Measurements from ENCODE around the gene TNFSF11. TPM values are rescaled to one million over a fixed set of nuclear protein-coding genes. Genes with fewer than 3 reads are reported as not detected.
A peak's percentile ranks its signal among the peaks of the same experiment; 100 is the strongest.

Gene TNFSF11
- total RNA-seq, 1 experiment from 2014 or later, result 3.5 TPM

DNA sequence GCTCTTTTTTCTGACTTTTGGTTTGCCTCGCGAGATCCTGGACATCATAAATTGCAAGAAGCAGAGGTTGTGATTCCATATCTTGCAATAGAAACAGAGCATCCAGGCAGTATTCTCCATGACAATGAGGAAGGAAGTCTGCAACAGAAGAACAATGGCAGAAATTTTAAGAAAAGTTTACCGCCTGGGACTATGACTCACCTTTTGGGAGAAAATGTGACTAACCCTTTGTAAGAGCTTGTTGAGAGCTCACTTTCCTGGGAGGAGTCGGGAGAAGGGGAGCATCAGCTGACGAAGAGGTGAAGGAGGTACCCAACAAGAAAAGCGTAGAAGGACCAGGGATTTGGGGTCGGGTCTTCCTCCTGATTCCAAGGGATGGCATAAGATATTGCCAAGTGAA lies 34.3 kb upstream of the TNFSF11 start:
- Mint-ChIP-seq H3K4me1 (peaks cover 12 to 15% of the 10 kb centered on the region in 2 experiments), H3K4me3 (no peak overlapping the region), H3K36me3 (ENCODE audit: insufficient read depth in 1 of 3, low read depth in 3 of 3) (no peaks in the 10 kb centered on the region), H3K9me3 (no peaks in the 10 kb centered on the region), H3K27ac (peak overlapping the region in 1 of 3 experiments; percentile 21; a peak in 2 of 7 replicates), H3K27me3 (ENCODE audit: low read depth) (peaks cover 2% of the 10 kb centered on the region; the same call in 1 of the 2 replicates)
- Histone ChIP-seq H3K9ac (ENCODE audit: extremely low read depth, insufficient read length, low read length) (no peak overlapping the region), H3K27me3 (ENCODE audit: insufficient read depth, low read length) (no peaks in the 10 kb centered on the region), H2AFZ (ENCODE audit: low read length) (no peak overlapping the region), H3K79me1 (ENCODE audit: insufficient read depth, low read depth, low read length, poor library complexity, severe bottlenecking) (no peaks in the 10 kb centered on the region), H3K9me3 (ENCODE audit: control insufficient read depth, low read depth, low read length) (no peaks in the 10 kb centered on the region), H3K18ac (ENCODE audit: insufficient read length, low read depth, low read length) (no peak overlapping the region), H3K4me1 (ENCODE audit: insufficient read depth, low read length) (peaks cover 2% of the 10 kb centered on the region), H3T11ph (ENCODE audit: low read length) (no peak overlapping the region), H2BK20ac (ENCODE audit: low read depth, low read length, poor library complexity, severe bottlenecking) (no peak overlapping the region), H3K56ac (ENCODE audit: insufficient read length, low read depth, low read length) (no peak overlapping the region), H2BK5ac (ENCODE audit: insufficient read length, low read length) (no peak overlapping the region), H2AK5ac (ENCODE audit: insufficient read length, low read length) (no peak overlapping the region), H3K4ac (ENCODE audit: low read depth, low read length) (no peak overlapping the region), H3K14ac (ENCODE audit: insufficient read depth, low read length) (no peak overlapping the region), H3K23me2 (ENCODE audit: insufficient read length, low read depth, low read length, poor library complexity, severe bottlenecking) (no peaks in the 10 kb centered on the region), H3K79me2 (ENCODE audit: insufficient read depth, low read length) (no peaks in the 10 kb centered on the region), H2BK12ac (ENCODE audit: insufficient read length, low read depth, low read length) (no peak overlapping the region), H3K27ac (ENCODE audit: insufficient read length, low read depth, low read length) (no peak overlapping the region), H4K8ac (replicated peaks; ENCODE audit: insufficient read length, low read depth, low read length) (no peak overlapping the region), H4K5ac (ENCODE audit: insufficient read length, low read depth, low read length) (no peak overlapping the region), H2BK15ac (ENCODE audit: low read depth, low read length) (no peak overlapping the region), H4K91ac (ENCODE audit: insufficient read length, low read depth, low read length) (no peak overlapping the region), H4K20me1 (ENCODE audit: control insufficient read depth, insufficient read depth, insufficient read length) (no peaks in the 10 kb centered on the region), H3K4me2 (ENCODE audit: insufficient read depth, insufficient read length, low read length) (peak overlapping the region; percentile 11), H3K23ac (ENCODE audit: insufficient read length, low read depth, low read length) (no peak overlapping the region), H2BK120ac (ENCODE audit: low read depth, low read length, poor library complexity, severe bottlenecking) (no peak overlapping the region)
- WGBS (ENCODE audit: extremely low coverage, insufficient read length, low lambda C conversion rate), result no CpG with 5 or more reads among the region's 7 CpGs
- TF ChIP-seq CTCF (conservative IDR thresholded peaks at IDR 0.05), result no peak
- DNase-seq, result peak; percentile 37
